B cell (primary cell): ENCODE data around the gene IGF1R. TPM values are rescaled to one million over a fixed set of nuclear protein-coding genes. Genes with fewer than 3 reads are reported as not detected.

Source experiments
- ATAC-seq: fragments of 200-7000 bp; cut with Tn5 transposase; one replicate; pipeline ENCODE4 v1.10.0; 2021; ENCODE audit warnings: low read depth, mild to moderate bottlenecking, moderate number of reproducible peaks, moderate library complexity
- CTCF ChIA-PET: fragments of 350-600 bp; sonication (Branson Sonifier 250); formaldehyde crosslinking; loops from one replicate; lab custom pipeline; 2021; ENCODE audit warnings: antibody characterized with exemption, inconsistent platforms; lab: Charles Lee
- POLR2A ChIA-PET: fragments of 350-600 bp; sonication (Branson Sonifier 250); formaldehyde crosslinking; loops from one replicate; lab custom pipeline; 2021; ENCODE audit warnings: antibody characterized with exemption; lab: Charles Lee
- DNase-seq: peaks from one replicate; pipeline ENCODE4 v3.0.0; 2013
- H2AFZ ChIP-seq: 2 replicates; pipeline ENCODE4 v1.6.1; 2012; ENCODE audit warnings: mild to moderate bottlenecking, low read depth, low read length; ENCODE audit not compliant: insufficient read depth, poor library complexity, severe bottlenecking
- H3K27ac ChIP-seq, 2 donors: 1 replicate in 1 of 2; 2 replicates in 1 of 2; pipeline ENCODE4 v1.5.1; 2012 to 2013; ENCODE audit warnings: low read length in 2 of 2, mild to moderate bottlenecking in 2 of 2, moderate library complexity in 1 of 2
- H3K27me3 ChIP-seq, 4 experiments: fragments of 200-600 bp in 1 of 4; sonication (generic) in 1 of 4; replicated peaks in 1 of 4; 1 replicate in 2 of 4; 2 replicates in 2 of 4; pipeline versions ENCODE4 v1.6.1 to v1.7.0; 2013 to 2016; ENCODE audit warnings: low read length in 3 of 4, mild to moderate bottlenecking in 2 of 4, mixed read lengths in 1 of 4, moderate library complexity in 1 of 4; ENCODE audit not compliant: insufficient read depth in 4 of 4, control insufficient read depth in 3 of 4; ENCODE audit errors: control extremely low read depth in 1 of 4
- H3K36me3 ChIP-seq, 2 experiments: replicated peaks in 1 of 2; 1 replicate in 1 of 2; 2 replicates in 1 of 2; pipeline versions ENCODE4 v1.6.1 to v1.7.1; 2013; ENCODE audit warnings: low read length in 1 of 2; ENCODE audit not compliant: insufficient read depth in 2 of 2, control insufficient read depth in 1 of 2; ENCODE audit errors: control extremely low read depth in 1 of 2, extremely low read depth in 1 of 2
- H3K4me1 ChIP-seq, 2 donors: fragments of 200-600 bp in 1 of 2; sonication (generic) in 1 of 2; 1 replicate in 1 of 2; 2 replicates in 1 of 2; pipeline versions ENCODE4 v1.5.1 to v1.6.1; 2013 to 2017; ENCODE audit warnings: low read length in 2 of 2; ENCODE audit not compliant: control insufficient read depth in 2 of 2, insufficient read depth in 2 of 2
- H3K4me2 ChIP-seq: replicated peaks from 2 replicates; pipeline ENCODE3; 2012; ENCODE audit warnings: mild to moderate bottlenecking, low read depth, low read length; ENCODE audit not compliant: poor library complexity, severe bottlenecking
- H3K4me3 ChIP-seq, 5 experiments: fragments of 200-600 bp in 1 of 5; sonication (generic) in 1 of 5; 1 replicate in 3 of 5; 2 replicates in 2 of 5; pipeline versions ENCODE4 v1.5.1 to v1.7.0; 2011 to 2016; ENCODE audit warnings: low read length in 4 of 5, mild to moderate bottlenecking in 4 of 5, low read depth in 2 of 5, control low read depth in 1 of 5, moderate library complexity in 1 of 5; ENCODE audit not compliant: insufficient read depth in 1 of 5; ENCODE audit errors: control extremely low read depth in 1 of 5, extremely low read depth in 1 of 5
- H3K79me2 ChIP-seq: fragments of 200-600 bp; sonication (generic); one replicate; pipeline ENCODE4 v1.6.0; 2016; ENCODE audit warnings: low read length; ENCODE audit not compliant: control insufficient read depth, insufficient read depth
- H3K9ac ChIP-seq: fragments of 200-600 bp; sonication (generic); 2 replicates; pipeline ENCODE4 v1.6.1; 2017; ENCODE audit warnings: mild to moderate bottlenecking, low read length, moderate library complexity
- H3K9me3 ChIP-seq, 3 donors: one replicate each; pipeline versions ENCODE4 v1.6.1 to v1.7.1; 2013; ENCODE audit warnings: low read length in 2 of 3; ENCODE audit not compliant: control insufficient read depth in 2 of 3, insufficient read depth in 1 of 3; ENCODE audit errors: control extremely low read depth in 1 of 3
- H4K20me1 ChIP-seq: 2 replicates; pipeline ENCODE4 v1.6.0; 2012; ENCODE audit warnings: mild to moderate bottlenecking, low read length; ENCODE audit not compliant: insufficient read depth, control insufficient read depth, poor library complexity, severe bottlenecking
- H3K27ac Mint-ChIP-seq: one replicate; pipeline ENCODE4 v1.8.0; 2021; ENCODE audit warnings: mixed read lengths
- H3K27me3 Mint-ChIP-seq: one replicate; pipeline ENCODE4 v1.8.0; 2021; ENCODE audit warnings: mixed read lengths
- H3K4me1 Mint-ChIP-seq: one replicate; pipeline ENCODE4 v1.8.0; 2021; ENCODE audit warnings: mixed read lengths
- H3K4me3 Mint-ChIP-seq: one replicate; pipeline ENCODE4 v1.8.0; 2021; ENCODE audit warnings: mixed read lengths
- H3K9me3 Mint-ChIP-seq: one replicate; pipeline ENCODE4 v1.8.0; 2022; ENCODE audit warnings: mixed read lengths; ENCODE audit not compliant: insufficient read depth
- CTCF ChIP-seq: fragments of 200-600 bp; IDR thresholded peaks from one replicate; pipeline ENCODE4 v1.8.0; 2022; ENCODE audit warnings: antibody characterized with exemption, mild to moderate bottlenecking
- EZH2 ChIP-seq: IDR thresholded peaks from 2 replicates; pipeline ENCODE4 v1.6.1; 2012; ENCODE audit warnings: borderline replicate concordance, low read depth, mild to moderate bottlenecking, moderate library complexity, low read length; ENCODE audit not compliant: insufficient read depth, poor library complexity, severe bottlenecking
- WGBS: methylation state at CpG from one replicate; pipeline ENCODE4 v1.1.5; 2013; ENCODE audit warnings: missing lambda C conversion rate; ENCODE audit not compliant: insufficient coverage; 5-methylcytosine and 5-hydroxymethylcytosine counted together
- intact Hi-C: fragments of 100-400 bp; cut with micrococcal nuclease; formaldehyde crosslinking; loops from one replicate; pipeline ENCODE4 v1.10.0; 2022
- polyA plus RNA-seq: library from polyadenylated mRNA; depleted of rRNA; stranded (reverse); fragments of >200 nt; gene quantifications from 2 replicates; pipeline ENCODE4 v1.2.3, GENCODE V29; 2012
- total RNA-seq, 2 donors: library from RNA; stranded (reverse); fragments of 120-200 nt in 1 of 2; gene quantifications; 1 replicate in 1 of 2; 2 replicates in 1 of 2; pipeline versions ENCODE4 v1.2.3 to v1.2.4, GENCODE V29; 2013 to 2022

The IGF1R gene
- total and polyA plus RNA-seq, 2 donors (not counting 1 experiment from before 2014, with no cell fraction given), result 5.4 to 23.1 TPM

DNA sequence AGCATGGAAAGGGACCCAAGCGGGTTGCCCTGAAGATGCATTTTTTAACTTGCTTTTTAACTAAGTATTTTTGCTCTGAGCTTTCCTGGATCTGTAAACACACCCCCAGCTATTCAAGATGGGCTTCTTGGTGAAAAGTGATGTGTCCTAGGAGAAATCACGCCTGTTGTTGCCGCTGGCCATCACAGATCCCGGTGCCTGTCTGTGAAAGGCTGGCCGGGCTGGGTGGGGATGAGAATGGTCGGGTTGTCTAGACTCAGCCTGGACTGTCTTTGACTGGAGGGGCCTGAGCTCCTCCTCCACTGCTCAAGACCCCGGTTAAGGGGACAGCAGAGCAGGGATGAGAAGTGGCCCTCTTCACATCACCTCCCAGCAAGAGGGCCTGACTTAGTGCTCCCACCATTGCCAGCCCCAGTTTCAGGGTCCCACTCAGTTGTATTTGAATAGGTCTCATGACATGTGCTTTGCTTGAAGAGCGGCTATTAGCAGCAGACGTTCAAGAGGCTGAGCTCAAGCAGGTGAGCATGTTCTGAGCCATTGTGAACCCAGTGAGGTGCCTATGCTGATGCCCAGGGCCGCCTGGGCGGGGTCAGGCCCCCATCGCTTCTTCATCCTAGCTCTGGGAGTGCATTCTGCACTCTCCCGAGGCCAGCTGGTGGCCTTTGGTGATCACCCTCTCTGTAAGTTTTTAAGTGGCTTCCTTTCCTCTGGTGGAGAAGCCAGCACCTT is 79.9 kb downstream of the IGF1R start:
- Mint-ChIP-seq H3K4me3 (no peak overlapping the region), H3K9me3 (no peaks in the 10 kb centered on the region), H3K4me1 (no peaks in the 10 kb centered on the region), H3K27me3 (no peaks in the 10 kb centered on the region), H3K27ac (no peak overlapping the region)
- no peak overlapping the region for H3K4me2 ChIP-seq
- DNase-seq (no peak), ATAC-seq (no peak)
- peaks cover 6% of the 10 kb centered on the region for H3K79me2 ChIP-seq
- H3K27me3 ChIP-seq, result no peaks in the 10 kb centered on the region
- H3K4me3 ChIP-seq, result no peak overlapping the region
- no peak overlapping the region for H3K9ac ChIP-seq
- no peaks in the 10 kb centered on the region for H3K9me3 ChIP-seq
- H3K4me1 ChIP-seq, result no peaks in the 10 kb centered on the region
- H3K27ac ChIP-seq, result no peak overlapping the region
- H2AFZ ChIP-seq, result no peak overlapping the region
- ChIA-PET CTCF (interaction anchor here (0.6 kb wide), 1 partner anchor 84 kb away, joined by 4 read pairs; no protein-coding TSS in a partner anchor), POLR2A (no interaction called here)
- H4K20me1 ChIP-seq, result no peaks in the 10 kb centered on the region
- WGBS, result 91% methylated on average over 12 of the region's 13 CpGs
- TF ChIP-seq EZH2, result no peak
- TF ChIP-seq CTCF, result no peak
- intact Hi-C loops, result no loop called here
- H3K36me3 ChIP-seq, result no peaks in the 10 kb centered on the region

- Histone ChIP-seq H3K36me3 (no peaks in the 10 kb centered on the region), H3K27me3 (no peaks in the 10 kb centered on the region), H3K79me2 (peaks cover 6% of the 10 kb centered on the region), H3K9me3 (no peaks in the 10 kb centered on the region), H3K9ac (no peak overlapping the region), H4K20me1 (no peaks in the 10 kb centered on the region), H2AFZ (no peak overlapping the region), H3K27ac (no peak overlapping the region), H3K4me2 (no peak overlapping the region), H3K4me3 (no peak overlapping the region), H3K4me1 (no peaks in the 10 kb centered on the region)
- TF ChIP-seq EZH2, result no peak
- no peak for TF ChIP-seq CTCF
- CTCF ChIA-PET, result interaction anchor here (0.6 kb wide), 1 partner anchor 83 kb away, joined by 4 read pairs; no protein-coding TSS in a partner anchor
- H3K27me3 Mint-ChIP-seq, result no peaks in the 10 kb centered on the region
- WGBS, result no CpG with 5 or more reads among the region's 2 CpGs
- H3K4me3 Mint-ChIP-seq, result no peak overlapping the region
- POLR2A ChIA-PET, result no interaction called here
- DNase-seq, result no peak
- intact Hi-C loops, result no loop called here
- ATAC-seq, result no peak
- peaks cover 2% of the 10 kb centered on the region for H3K4me1 Mint-ChIP-seq
- no peaks in the 10 kb centered on the region for H3K9me3 Mint-ChIP-seq
- H3K27ac Mint-ChIP-seq, result no peak overlapping the region
These were observed 80.4 kb downstream of the IGF1R start for GRCh38 chr15:98728811-98729160.
